GM18499 (cell line): ENCODE measurements around the gene LRBA.

ENCODE experiments used
- ATAC-seq: cut with Tn5 transposase; IDR thresholded peaks from one replicate; pipeline ENCODE4 v1.9.1; 2021; ENCODE audit warnings: moderate number of reproducible peaks; ENCODE audit not compliant: insufficient read depth, unreplicated experiment

The LRBA gene

DNA sequence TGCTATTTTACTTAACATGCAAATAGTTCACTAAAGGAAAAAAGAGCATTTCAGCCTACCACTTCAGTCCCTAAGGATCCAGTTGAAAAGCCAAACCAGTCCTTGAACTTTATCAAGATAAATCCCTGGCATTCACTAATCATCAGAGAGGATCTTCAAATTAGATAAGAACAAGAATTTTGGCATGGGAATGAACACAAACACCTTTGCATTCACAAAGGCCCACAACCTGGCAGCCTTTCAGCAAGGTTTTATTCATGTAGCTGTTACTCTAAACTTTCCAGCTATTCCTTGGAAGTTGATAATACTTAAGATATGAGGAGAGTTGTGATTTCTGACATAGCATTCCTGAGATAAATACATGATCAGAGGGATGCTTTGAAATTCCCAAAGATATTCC is 193.4 kb downstream of the LRBA start:
- ATAC-seq, result no peak

DNA sequence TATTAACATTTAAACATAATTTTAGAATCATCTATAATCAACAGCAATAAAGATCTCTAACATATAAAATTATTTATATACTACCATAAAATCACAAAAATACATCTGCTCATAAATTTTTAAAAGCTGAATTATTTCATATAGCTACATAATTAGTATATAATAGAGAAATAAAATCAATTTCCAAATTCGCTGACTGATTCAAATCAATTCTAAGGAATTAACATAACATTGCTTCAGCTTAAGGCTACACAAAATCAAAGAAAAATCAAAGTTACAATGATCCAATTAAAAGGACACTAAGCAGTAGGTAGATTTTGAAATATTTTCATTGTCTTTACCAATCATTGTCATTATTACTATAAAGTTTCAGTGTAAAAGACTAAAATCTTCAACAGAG is 194.7 kb downstream of the LRBA start:
- no peak for ATAC-seq

DNA sequence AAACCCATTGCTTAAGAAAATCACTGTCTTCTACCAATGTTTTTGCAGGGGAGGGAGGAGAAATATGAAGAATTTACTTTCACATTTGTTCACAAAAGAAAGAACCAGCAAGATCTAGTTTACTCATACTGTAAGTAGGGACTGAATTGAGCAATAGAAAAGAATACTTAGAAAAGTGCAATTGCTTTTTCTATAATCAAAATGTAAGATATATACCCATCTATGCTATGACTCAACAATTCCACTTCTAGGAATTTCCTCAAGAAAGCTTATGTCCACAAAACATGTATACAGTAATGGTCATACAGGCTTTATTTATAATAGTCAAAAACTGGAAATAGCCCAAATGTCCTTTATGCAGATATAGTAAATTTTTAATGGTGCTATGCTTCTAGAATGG is 196.4 kb downstream of the LRBA start:
- ATAC-seq, result no peak

DNA sequence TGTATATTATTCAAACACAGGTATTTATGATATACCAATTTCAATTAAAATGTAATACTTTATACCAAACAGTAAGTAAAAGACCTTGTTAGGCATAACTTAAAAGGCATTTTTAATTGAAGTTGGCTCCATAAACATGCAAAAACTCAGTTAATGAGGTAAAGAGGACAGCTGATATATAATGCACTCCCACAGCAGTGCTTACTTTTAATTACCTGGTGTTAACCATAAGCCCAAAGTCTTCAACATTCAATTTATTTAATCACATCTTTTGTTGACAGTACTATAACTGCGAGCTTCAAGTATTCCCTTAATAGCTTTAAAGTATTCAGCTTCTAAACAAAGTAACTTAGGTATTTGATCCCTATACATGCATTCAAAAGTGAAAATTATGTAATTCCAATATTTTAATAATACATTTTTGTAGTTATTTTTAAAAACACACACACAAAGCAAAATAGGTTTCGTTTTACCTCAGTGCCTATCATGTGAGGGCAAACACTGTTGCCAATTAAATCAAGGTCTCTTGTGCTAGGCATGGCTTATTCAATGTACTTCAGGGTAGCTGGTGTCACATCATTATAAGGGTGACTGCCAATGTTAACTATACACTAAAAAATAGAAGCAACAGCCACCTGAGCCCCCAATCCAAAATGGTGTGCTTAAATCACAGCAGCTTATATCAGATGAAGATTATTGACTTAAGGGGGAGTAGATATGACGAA is 197.1 kb downstream of the LRBA start:
- no peak for ATAC-seq

DNA sequence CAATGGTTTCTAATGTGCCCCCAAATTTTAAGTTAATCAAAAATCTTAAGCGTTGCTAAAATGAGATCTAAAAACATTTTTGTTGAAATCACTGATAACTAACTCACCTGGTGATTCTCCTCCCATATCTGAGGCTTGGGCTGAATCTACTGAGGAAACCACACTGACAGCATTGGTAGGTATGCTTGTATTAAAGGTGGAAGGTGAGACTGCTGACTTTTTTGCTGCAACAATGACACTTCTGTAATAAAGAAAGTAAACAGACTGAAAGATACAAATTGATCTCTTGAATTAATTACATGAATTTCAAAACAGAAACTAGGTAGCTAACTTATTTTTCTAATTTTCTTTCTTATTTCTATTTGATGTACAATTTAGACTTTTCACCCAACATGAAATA is 198.1 kb downstream of the LRBA start:
- no peak for ATAC-seq

DNA sequence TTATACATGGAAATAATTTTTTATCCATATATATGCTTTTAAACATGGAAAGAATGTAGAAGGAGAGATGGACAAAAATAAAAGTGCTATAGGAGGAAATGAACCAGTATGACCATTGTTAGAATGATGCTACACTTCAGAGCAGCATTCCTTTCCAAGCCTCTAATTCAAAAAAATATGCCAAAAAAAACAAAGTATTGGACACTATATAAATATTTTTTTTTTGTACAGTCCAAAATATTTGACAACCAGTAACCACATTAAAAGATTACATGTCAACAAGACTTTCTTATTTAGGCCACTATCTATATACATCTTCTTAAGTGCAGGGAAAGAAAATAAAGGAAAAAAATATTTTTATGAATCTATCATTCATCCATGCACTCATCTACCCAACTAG is 198.6 kb downstream of the LRBA start:
- no peak for ATAC-seq

DNA sequence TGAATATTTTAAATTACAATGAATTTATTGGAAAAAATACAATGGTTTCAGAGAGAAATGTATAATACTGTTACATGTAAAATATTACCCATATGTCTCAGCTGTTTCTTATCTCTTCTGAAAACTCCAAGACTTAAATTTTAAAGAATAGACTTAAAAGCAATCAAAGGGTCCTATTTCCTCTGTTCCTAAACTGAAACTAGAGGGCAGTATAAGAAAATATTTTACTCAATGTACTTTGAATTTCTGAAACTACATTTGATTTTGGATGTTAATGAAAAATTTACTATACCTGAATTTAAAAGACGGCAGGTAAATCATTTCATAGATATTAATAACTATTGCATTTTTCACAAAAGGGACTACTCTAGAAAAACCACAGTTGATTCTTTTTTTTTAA is 200.2 kb downstream of the LRBA start:
- no peak for ATAC-seq

DNA sequence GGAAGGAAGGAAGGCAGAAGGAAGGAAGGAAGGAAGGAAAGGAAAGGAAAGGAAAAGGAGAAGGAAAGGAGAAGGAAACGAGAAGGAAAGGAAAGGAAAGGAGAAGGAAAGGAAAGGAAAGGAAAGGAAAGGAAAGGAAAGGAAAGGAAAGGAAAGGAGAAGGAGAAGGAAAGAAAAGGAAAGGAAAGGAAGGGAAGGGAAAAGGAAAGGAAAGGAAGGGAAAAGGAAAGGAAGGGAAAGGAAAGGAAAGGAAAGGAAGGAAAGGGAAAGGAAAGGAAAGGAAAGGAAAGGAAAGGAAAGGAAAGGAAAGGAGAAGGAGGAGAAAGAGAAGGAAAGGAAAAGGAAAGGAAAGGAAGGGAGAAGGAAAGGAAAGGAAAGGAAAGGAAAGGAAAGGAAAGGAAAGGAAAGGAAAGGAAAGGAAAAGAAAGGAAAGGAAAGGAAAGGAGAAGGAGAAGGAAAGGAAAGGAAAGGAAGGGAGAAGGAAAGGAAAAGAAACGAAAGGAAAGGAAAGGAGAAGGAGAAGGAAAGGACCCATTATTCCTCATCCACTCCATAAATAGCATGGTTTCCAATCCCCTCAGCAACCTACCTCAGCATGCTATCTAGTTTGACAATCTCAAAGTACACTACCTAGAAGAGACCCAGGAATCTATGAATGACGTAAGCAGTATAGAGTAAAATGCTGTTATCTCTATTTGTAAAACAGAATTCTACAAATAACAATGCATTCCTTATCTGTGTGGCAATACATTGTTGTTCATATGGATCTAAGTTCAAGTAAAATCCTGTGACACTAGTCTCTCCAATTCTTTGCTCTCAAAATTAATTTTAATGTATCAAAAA is 209.7 kb downstream of the LRBA start:
- ATAC-seq, result no peak

DNA sequence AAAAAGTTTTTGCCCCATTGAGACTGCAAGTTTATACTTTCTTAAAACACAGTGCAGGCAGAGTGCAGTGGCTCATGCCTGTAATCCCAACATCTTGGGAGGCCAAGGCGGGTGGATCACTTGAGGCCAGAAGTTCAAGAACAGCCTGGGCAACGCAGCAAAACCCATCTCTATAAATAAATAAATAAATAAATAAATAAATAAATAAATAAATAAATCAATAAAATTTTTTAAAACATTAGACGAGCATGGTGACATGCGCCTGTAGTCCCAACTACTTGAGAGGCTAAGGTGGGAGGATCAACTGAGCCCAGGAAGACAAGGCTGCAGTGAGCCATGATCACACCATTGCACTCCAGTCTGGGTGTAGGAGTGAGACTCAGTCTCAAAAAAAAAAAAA is 213.3 kb downstream of the LRBA start:
- no peak for ATAC-seq

DNA sequence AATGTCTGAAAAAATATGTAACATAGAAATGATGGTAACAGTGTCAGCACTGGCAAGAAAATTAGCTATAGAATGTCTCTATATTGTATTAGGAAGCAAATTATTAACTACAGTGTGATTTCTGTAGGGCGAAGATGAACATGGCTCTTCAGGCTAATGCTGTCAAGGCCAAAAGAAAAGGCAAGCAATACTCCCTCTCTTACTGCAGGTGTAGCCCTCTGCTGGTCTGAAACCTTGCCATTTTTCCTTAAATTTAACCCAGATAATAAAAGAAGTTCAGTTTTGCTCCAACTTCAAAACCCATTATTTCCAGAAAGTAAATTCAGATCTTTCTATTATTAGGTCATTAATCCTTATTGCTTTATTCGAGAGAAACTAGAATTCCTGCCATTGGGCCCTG is 215.9 kb downstream of the LRBA start:
- ATAC-seq, result no peak

DNA sequence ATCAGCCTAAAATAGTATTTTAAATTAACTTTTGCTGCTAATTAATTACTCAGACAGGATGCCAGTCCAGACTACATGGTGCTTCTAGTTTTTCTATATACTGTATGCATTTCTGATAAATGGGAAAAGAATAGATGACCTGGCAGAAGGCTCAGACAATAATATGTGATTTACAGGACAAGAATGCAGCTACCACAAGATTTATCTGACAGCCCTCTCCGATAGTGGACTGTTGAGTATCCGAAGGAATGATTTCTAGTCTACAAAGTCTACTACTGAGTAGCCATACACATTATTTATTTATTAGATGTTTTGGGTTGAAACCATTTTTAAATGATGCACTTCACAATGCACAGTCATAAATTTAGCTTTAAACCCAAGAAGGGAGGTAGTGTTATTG is 220.4 kb downstream of the LRBA start:
- ATAC-seq, result no peak

DNA sequence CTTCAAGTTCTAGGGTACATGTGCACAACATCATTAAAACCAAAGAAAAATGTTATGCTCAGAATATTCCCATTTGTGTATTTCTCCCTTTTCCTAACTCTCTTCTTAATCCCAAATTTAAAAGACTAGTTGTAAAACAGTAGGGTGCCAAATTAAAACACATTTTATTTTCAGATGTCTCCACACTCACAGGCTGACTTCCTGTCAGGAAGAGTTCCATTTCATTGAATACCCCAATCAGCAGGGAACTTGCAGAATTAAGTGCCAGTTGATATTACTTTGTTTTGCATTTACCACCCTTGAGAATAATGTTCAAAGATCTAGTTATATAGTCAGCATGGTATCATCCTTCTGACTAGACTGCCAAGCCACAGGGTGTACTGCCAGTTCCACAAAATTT is 225.2 kb downstream of the LRBA start:
- no peak for ATAC-seq

DNA sequence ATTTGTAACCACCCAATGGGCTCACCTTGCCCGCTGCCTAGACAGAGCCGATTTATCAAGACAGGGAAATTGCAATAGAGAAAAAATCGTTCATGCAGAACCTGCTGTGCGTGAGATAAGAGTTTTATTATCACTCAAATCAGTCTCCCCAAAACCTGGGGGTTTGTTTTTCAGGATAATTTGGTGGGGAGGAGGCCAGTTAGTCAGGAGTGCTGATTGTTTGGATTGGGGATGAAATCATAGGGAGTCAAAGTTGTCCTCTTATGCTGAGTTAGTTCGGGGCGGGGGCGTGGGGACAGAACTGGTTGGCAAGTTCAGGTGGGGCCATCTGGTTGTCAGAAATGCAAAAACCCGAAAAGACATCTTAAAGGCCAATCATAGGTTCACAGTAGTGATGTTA is 230.1 kb downstream of the LRBA start:
- ATAC-seq, result no peak

DNA sequence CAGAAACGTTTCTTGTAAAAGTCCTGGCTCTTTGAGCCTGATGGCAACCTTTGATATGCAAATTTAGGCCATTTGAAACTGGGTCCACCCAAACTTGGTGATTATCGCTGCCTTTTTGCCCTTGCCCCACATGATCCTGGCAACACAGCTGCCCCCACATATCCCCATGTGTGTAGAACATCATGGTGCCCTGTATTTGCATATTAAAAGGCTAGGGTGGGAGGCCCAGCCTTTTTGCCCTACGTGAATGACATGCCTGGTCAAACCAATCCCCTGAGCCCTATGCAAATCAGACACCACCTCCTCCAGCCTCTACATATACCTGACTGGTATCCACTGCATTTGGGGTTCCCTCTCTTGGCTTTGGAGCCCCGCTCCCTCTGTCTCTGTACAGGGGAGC is 230.8 kb downstream of the LRBA start:
- no peak for ATAC-seq

DNA sequence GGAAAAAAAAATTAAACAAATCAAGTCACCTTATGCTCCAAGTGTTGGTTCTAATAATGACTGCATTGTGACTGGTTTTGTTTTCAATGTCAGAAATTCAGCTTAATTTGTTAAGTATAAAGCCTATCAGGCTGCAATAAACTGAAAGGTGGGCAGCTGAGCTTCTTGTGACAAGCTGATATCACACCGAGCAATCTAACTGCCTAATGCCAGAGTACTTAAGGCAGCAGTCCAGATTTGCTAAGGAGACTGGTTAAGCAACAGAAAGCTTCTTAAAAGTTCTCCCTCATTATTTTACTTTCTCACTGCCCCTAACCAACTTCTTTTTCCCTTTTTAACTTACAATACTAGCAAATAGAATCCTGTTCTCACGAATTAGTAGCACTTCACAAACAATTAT is 232.2 kb downstream of the LRBA start:
- no peak for ATAC-seq

DNA sequence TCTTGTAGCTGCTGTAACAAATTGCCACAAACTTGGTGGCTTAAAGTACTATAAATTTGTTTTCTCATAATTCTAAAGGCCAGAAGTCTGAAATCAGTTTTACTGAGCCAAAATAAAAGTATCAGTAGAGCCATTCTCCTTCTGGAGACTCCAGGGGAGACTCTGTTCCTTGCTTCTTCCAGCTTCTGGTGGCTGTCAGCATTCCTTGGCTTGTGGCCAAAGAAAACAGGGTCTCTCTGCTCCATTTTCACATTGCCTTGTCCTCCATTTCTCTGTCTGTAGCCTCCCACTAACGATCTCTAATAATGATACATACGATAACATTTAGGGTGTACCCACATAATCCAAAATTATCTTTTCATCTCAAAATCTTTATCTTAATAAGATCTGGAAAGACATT is 232.8 kb downstream of the LRBA start:
- no peak for ATAC-seq

DNA sequence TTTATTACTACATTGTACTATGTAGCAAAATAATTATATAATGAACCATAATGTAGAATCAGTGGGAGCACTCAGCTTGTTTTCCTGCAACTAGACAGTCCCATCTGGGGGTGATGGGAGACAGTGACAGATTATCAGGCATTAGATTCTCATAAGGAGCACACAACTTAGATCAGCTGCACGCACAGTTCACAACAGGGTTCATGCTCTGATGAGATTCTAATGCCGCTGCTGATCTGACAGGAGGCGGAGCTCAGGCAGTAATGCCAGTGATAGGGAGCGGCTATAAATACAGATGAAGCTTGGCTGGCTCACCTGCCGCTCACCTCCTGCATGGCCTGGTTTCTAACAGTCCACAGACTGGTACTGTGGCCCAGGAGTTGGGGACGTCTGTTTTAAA is 233.9 kb downstream of the LRBA start:
- ATAC-seq, result no peak

DNA sequence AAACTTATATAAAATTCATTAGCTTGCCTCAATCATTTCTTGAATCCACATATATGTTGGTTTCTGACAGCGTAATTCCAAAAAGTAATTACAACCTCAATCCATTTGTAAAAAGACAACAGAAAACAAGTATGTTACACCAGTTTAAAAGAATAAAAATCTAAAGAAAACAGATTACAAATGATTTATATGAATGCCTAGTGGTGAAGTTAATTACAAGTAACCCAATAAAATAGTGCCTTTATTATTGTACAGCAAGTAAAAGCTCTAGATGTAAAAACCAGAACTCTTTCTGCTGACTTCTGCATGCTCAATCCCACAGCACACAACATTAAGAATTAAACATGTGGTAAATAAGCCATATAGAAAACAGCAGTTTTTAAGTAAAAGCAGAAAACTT is 235.4 kb downstream of the LRBA start:
- ATAC-seq, result no peak

DNA sequence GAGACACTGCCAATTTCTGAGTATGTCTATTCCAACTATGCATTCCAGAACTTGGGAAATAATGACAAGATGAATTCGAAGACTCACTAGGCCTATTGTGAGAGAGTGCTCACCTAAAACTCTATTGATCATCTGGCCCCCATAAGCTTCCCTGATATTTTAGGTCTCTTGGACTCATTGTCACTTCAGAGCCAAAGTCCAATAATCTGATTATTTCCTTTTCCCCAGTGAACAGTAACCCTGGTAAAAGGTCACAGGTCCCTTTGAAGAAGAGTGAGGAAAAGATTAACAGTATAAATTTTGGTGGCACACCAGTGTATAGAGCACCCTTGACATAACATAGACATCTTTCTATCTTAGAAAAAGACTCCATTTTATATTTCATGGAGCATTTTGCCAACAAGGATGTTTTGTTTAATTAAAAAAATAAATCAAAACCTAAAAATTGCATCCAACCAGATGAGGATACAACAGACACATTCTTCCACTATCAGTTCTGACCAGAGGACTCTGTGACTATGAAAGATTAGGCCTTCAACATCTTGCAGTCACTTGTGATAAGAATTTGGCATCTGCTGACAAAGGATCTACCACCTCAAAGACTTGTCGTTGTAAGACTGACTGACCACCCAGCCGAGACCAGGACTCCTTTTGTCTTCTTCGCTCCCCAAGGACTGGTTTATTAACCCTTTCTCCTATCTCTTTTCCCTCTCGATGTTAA is 241.2 kb downstream of the LRBA start:
- no peak for ATAC-seq

DNA sequence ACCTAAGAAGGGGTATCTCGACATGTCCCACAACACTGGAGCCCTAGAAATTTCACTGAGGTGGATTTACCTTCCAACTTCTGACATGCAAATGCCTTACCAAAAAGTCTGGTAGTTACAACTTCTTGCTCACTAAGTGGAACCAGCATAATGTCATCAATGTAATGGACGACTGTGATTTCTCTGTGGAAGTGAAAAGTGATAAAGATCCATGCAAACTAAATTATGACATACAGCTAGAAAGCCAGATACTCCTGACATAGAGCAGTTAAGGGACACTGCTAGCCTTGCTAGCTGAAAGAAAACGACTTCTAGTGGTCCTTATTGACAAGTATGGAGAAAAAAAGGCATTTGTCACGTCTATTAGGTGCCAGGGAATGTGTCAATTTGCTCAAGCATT is 242.1 kb downstream of the LRBA start:
- ATAC-seq, result no peak

DNA sequence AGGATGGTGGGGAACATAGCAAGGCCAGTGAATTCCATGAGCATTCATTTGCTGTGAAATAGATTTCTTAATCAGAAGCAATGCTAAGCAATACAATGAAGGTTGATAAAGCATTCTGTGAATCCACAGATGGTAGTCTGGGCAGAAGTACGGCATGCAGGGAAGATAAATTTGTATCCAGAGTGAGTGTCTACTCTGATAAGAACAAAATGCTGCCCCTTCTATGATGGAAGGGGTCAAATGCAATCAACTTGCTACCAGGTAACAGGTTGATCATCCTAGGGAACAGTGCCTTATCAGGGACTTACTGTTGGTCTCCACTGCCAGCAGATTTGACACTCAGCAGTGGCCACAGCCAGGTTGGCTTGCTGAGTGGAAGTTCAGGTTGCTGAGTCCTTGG is 243.7 kb downstream of the LRBA start:
- ATAC-seq, result no peak
